ENCODE measurements around the gene SPATS1. TPM values are rescaled to one million over a fixed set of nuclear protein-coding genes. Genes with fewer than 3 reads are reported as not detected.

The SPATS1 gene
- total and polyA plus RNA-seq, 2 of the 13 experiments (the other 11 are each of a cell fraction or from before 2014, with no cell fraction given) = not detected

GRCh38 chr6:44292661-44293365 is 49.6 kb upstream of the SPATS1 start (continued):
- TF ChIP-seq, protein P1, sequence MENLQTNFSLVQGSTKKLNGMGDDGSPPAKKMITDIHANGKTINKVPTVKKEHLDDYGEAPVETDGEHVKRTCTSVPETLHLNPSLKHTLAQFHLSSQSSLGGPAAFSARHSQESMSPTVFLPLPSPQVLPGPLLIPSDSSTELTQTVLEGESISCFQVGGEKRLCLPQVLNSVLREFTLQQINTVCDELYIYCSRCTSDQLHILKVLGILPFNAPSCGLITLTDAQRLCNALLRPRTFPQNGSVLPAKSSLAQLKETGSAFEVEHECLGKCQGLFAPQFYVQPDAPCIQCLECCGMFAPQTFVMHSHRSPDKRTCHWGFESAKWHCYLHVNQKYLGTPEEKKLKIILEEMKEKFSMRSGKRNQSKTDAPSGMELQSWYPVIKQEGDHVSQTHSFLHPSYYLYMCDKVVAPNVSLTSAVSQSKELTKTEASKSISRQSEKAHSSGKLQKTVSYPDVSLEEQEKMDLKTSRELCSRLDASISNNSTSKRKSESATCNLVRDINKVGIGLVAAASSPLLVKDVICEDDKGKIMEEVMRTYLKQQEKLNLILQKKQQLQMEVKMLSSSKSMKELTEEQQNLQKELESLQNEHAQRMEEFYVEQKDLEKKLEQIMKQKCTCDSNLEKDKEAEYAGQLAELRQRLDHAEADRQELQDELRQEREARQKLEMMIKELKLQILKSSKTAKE (CRISPR knock-in tag; IDR thresholded peaks at IDR 0.05; ENCODE audit: borderline replicate concordance) = no peak
- no peak for TF ChIP-seq ATF5 (CRISPR knock-in tag; IDR thresholded peaks at IDR 0.05; ENCODE audit: low read depth)
- no peak for TF ChIP-seq RFX3 (CRISPR knock-in tag; IDR thresholded peaks at IDR 0.05)
- no peak for TF ChIP-seq BRCA1 (CRISPR knock-in tag; IDR thresholded peaks at IDR 0.05)
- TF ChIP-seq MNT (IDR thresholded peaks at IDR 0.05) = no peak
- no peak for TF ChIP-seq ZNF225 (CRISPR knock-in tag; IDR thresholded peaks at IDR 0.05)
- TF ChIP-seq ZNF563 (CRISPR knock-in tag; IDR thresholded peaks at IDR 0.05) = no peak
- no peak for TF ChIP-seq ZNF713 (CRISPR knock-in tag; IDR thresholded peaks at IDR 0.05)
- TF ChIP-seq ZNF776 (CRISPR knock-in tag; IDR thresholded peaks at IDR 0.05) = no peak
- TF ChIP-seq ZNF629 (CRISPR knock-in tag; conservative IDR thresholded peaks at IDR 0.05) = no peak
- no peak for TF ChIP-seq TARDBP (CRISPR knock-in tag; IDR thresholded peaks at IDR 0.05)
- no peak for TF ChIP-seq ZBTB3 (CRISPR knock-in tag; IDR thresholded peaks at IDR 0.05; ENCODE audit: borderline replicate concordance, low read depth)
- TF ChIP-seq ZNF576 (CRISPR knock-in tag; IDR thresholded peaks at IDR 0.05) = no peak
- TF ChIP-seq HNF1B (CRISPR knock-in tag; IDR thresholded peaks at IDR 0.05) = no peak
- TF ChIP-seq HCFC1 (IDR thresholded peaks at IDR 0.05; ENCODE audit: low read depth, low read length) = no peak

Measured in HepG2 (cell line).